Progenitor cell of endocrine pancreas (in vitro differentiated cells): ENCODE data around the gene MGA. TPM values are rescaled to one million over a fixed set of nuclear protein-coding genes. Genes with fewer than 3 reads are reported as not detected.

Experiments
- DNase-seq: peaks from one replicate; pipeline ENCODE4 v3.0.0; 2021; ENCODE audit warnings: low spot score; ENCODE audit not compliant: unreplicated experiment
- H3K27ac Mint-ChIP-seq: 2 replicates; pipeline ENCODE4 v1.8.0; 2021; ENCODE audit warnings: mild to moderate bottlenecking, moderate library complexity, mixed read lengths
- H3K27me3 Mint-ChIP-seq: 2 replicates; pipeline ENCODE4 v1.8.0; 2021; ENCODE audit warnings: mixed read lengths
- H3K36me3 Mint-ChIP-seq: 2 replicates; pipeline ENCODE4 v1.8.0; 2022; ENCODE audit warnings: mixed read lengths; ENCODE audit not compliant: insufficient read depth
- H3K4me1 Mint-ChIP-seq: 2 replicates; pipeline ENCODE4 v1.8.0; 2021; ENCODE audit warnings: low read depth, mixed read lengths
- H3K4me3 Mint-ChIP-seq: 2 replicates; pipeline ENCODE4 v1.8.0; 2021; ENCODE audit warnings: low read depth, mild to moderate bottlenecking, moderate library complexity, mixed read lengths
- H3K9me3 Mint-ChIP-seq: 2 replicates; pipeline ENCODE4 v1.8.0; 2021; ENCODE audit warnings: low read depth, mixed read lengths
- total RNA-seq: library from RNA; stranded (reverse); gene quantifications from 2 replicates; pipeline ENCODE4 v1.2.1, GENCODE V29; 2021
- TF ChIP-seq, protein P1 (sequence below): fragments of 200-600 bp; sonication (generic); IDR thresholded peaks from one replicate; pipeline ENCODE4 v1.5.0; 2021; ENCODE audit warnings: antibody characterized with exemption, mild to moderate bottlenecking; ENCODE audit not compliant: unreplicated experiment

Gene MGA
- total RNA-seq, 1 donor from 2014 or later = 71.2 TPM

- Mint-ChIP-seq H3K4me3 (no peak overlapping the region), H3K4me1 (no peaks in the 10 kb centered on the region)
- no peak for DNase-seq
These were observed 4.5 kb upstream of the MGA start for GRCh38 chr15:41655716-41656115.

DNA sequence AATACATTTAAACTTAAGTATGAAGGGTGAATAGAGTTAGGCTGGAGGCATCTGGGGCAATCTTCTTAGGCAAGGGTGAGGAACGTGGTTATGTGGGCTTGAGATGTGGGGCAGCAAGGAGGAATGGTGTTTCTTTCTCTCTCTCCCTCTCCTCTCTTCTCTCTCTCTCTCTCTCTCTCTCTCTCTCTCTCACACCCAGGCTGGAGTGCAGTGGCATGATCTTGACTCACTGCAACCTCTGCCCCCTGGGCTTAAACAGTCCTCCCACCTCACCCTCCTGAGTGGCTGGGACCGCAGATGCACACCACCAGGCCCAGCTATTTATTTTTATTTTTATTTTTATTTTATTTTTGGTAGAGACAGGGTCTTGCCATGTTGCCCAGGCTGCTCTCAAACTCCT is 4.0 kb upstream of the MGA start:
- no peak for DNase-seq
- TF ChIP-seq, protein P1, sequence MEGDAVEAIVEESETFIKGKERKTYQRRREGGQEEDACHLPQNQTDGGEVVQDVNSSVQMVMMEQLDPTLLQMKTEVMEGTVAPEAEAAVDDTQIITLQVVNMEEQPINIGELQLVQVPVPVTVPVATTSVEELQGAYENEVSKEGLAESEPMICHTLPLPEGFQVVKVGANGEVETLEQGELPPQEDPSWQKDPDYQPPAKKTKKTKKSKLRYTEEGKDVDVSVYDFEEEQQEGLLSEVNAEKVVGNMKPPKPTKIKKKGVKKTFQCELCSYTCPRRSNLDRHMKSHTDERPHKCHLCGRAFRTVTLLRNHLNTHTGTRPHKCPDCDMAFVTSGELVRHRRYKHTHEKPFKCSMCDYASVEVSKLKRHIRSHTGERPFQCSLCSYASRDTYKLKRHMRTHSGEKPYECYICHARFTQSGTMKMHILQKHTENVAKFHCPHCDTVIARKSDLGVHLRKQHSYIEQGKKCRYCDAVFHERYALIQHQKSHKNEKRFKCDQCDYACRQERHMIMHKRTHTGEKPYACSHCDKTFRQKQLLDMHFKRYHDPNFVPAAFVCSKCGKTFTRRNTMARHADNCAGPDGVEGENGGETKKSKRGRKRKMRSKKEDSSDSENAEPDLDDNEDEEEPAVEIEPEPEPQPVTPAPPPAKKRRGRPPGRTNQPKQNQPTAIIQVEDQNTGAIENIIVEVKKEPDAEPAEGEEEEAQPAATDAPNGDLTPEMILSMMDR = no peak
- Mint-ChIP-seq H3K4me3 (no peak overlapping the region), H3K36me3 (no peaks in the 10 kb centered on the region), H3K27me3 (peaks cover 21% of the 10 kb centered on the region), H3K9me3 (peaks cover under 1% of the 10 kb centered on the region), H3K27ac (no peak overlapping the region), H3K4me1 (peaks cover 3% of the 10 kb centered on the region)

More at GRCh38 chr15:41655716-41656115, 4.5 kb upstream of the MGA start:
- H3K36me3 Mint-ChIP-seq = no peaks in the 10 kb centered on the region
- peaks cover 6% of the 10 kb centered on the region for H3K9me3 Mint-ChIP-seq
- TF ChIP-seq, protein P1 = no peak
- no peak overlapping the region for H3K27ac Mint-ChIP-seq
- peaks cover 21% of the 10 kb centered on the region for H3K27me3 Mint-ChIP-seq

DNA sequence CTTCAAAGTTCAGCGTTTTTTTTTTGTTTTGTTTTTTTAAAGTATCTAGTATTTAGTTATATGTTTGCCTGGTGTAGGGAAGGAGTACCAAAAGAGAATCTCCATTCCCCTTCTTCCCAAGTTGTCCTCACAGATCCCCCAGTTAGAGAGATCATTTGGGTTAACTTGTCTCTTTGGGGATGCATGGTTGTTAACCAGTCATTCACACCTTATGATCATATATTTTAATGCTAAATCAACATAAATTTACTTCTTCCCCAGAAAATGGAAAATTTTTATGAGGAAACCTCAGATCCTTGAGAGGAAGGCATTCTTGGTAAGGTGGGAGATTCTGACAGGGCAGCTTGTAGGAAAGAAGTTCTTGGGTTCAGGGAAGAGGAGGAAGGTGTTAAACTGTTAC is 1.5 kb upstream of the MGA start:
- peaks cover 21% of the 10 kb centered on the region for H3K27me3 Mint-ChIP-seq
- peaks cover 14% of the 10 kb centered on the region for H3K4me1 Mint-ChIP-seq
- no peaks in the 10 kb centered on the region for H3K36me3 Mint-ChIP-seq
- no peak for DNase-seq
- peak overlapping the region; percentile 20 for H3K4me3 Mint-ChIP-seq
- TF ChIP-seq, protein P1 = no peak
- H3K27ac Mint-ChIP-seq = no peak overlapping the region
- no peaks in the 10 kb centered on the region for H3K9me3 Mint-ChIP-seq

GRCh38 chr15:41659190-41659589 is 1.0 kb upstream of the MGA start:
- peaks cover 21% of the 10 kb centered on the region for H3K27me3 Mint-ChIP-seq
- no peaks in the 10 kb centered on the region for H3K9me3 Mint-ChIP-seq
- no peaks in the 10 kb centered on the region for H3K36me3 Mint-ChIP-seq
- H3K4me3 Mint-ChIP-seq = peak overlapping the region; percentile 80
- no peak overlapping the region for H3K27ac Mint-ChIP-seq
- H3K4me1 Mint-ChIP-seq = peaks cover 14% of the 10 kb centered on the region
- TF ChIP-seq, protein P1 = no peak
- no peak for DNase-seq

DNA sequence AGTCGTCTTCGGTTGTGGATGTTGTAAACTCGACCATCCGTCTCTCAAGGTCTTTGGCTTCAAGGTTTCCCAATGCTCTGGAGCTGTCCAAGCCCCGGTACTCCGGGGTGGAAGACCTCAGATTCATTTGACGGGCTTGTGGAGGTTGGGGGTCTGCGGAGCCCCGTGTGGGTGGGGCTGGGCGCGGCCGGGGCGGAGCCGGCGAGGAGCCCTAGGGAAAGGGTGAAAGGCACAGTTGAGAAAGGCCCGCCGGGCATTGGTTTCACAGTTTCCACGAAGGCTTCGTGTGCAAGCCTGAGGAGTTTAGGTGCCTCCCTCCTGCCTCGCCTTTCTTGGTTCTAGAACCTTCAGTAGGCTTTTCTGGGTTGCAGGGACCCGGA is 360 bp upstream of the MGA start:
- Mint-ChIP-seq H3K4me1 (peaks cover 14% of the 10 kb centered on the region), H3K36me3 (no peaks in the 10 kb centered on the region), H3K27ac (peak overlapping the region; percentile 85), H3K4me3 (peak overlapping the region; percentile 80), H3K9me3 (no peaks in the 10 kb centered on the region), H3K27me3 (peaks cover 21% of the 10 kb centered on the region)
- DNase-seq = no peak
- TF ChIP-seq, protein P1 = no peak
